Temporal lobe (tissue), 2 donors: ENCODE results near the gene BEND3. TPM values are rescaled to one million over a fixed set of nuclear protein-coding genes. Genes with fewer than 3 reads are reported as not detected.

Source experiments
- small RNA-seq: library from RNA; depleted of rRNA; stranded (forward); fragments of <200 nt; gene quantifications from one replicate; pipeline ENCODE3, GENCODE V24; 2014; ENCODE audit warnings: low replicate concordance
- total RNA-seq: library from RNA; depleted of rRNA; stranded (reverse); fragments of >200 nt; gene quantifications from one replicate; pipeline ENCODE4 v1.2.3, GENCODE V29; 2014

Gene BEND3
- total RNA-seq, 1 donor from 2014 or later, result 6.4 TPM

Small RNA genes lying within 50 kb of the gene (small RNA-seq; reads per million reads assigned to genes)
- not detected for gene RNU6-1299P

Other genes with a start within 250 kb of the BEND3 start
- 964 TPM for gene CD24, start 140.8 kb downstream of the BEND3 start, total RNA-seq
- gene MTRES1, start 87.3 kb downstream of the BEND3 start, total RNA-seq, result 24.8 TPM